Epithelial cell of esophagus (primary cell): ENCODE measurements around the gene P2RY12.

Source experiments
- DNase-seq: peaks from one replicate; pipeline ENCODE4 v3.0.0; 2010; ENCODE audit warnings: low read depth
- H3K4me3 ChIP-seq: 2 replicates; pipeline ENCODE4 v1.5.1; 2011; ENCODE audit warnings: mild to moderate bottlenecking, low read length, control low read depth
- TF ChIP-seq, protein P1 (sequence below): IDR thresholded peaks from 2 replicates; pipeline ENCODE4 v1.5.1; 2011; ENCODE audit warnings: low read depth, mild to moderate bottlenecking, low read length, control low read depth, inconsistent platforms; ENCODE audit not compliant: insufficient read depth; ENCODE audit errors: missing control alignments

Gene P2RY12

DNA sequence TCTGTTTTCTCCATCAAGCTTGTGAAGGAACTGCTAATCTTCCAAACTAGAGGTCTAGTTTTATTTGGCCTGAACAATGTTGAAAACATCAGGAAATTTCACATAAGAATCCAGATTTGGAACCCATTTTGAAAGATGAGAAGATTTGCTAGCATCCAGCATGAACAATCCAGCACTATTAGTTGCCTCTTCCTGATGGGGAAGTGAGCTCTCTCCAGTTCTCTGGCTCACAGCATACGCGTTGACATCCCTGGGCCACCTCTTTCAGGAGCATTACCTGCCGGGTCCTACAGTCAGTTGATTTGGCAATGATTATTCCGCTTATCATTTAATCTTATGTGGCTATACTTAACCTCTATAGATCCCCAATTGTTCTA, 78.8 kb downstream of the P2RY12 start:
- TF ChIP-seq, protein P1, sequence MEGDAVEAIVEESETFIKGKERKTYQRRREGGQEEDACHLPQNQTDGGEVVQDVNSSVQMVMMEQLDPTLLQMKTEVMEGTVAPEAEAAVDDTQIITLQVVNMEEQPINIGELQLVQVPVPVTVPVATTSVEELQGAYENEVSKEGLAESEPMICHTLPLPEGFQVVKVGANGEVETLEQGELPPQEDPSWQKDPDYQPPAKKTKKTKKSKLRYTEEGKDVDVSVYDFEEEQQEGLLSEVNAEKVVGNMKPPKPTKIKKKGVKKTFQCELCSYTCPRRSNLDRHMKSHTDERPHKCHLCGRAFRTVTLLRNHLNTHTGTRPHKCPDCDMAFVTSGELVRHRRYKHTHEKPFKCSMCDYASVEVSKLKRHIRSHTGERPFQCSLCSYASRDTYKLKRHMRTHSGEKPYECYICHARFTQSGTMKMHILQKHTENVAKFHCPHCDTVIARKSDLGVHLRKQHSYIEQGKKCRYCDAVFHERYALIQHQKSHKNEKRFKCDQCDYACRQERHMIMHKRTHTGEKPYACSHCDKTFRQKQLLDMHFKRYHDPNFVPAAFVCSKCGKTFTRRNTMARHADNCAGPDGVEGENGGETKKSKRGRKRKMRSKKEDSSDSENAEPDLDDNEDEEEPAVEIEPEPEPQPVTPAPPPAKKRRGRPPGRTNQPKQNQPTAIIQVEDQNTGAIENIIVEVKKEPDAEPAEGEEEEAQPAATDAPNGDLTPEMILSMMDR: no peak
- H3K4me3 ChIP-seq: no peak overlapping the region

DNA sequence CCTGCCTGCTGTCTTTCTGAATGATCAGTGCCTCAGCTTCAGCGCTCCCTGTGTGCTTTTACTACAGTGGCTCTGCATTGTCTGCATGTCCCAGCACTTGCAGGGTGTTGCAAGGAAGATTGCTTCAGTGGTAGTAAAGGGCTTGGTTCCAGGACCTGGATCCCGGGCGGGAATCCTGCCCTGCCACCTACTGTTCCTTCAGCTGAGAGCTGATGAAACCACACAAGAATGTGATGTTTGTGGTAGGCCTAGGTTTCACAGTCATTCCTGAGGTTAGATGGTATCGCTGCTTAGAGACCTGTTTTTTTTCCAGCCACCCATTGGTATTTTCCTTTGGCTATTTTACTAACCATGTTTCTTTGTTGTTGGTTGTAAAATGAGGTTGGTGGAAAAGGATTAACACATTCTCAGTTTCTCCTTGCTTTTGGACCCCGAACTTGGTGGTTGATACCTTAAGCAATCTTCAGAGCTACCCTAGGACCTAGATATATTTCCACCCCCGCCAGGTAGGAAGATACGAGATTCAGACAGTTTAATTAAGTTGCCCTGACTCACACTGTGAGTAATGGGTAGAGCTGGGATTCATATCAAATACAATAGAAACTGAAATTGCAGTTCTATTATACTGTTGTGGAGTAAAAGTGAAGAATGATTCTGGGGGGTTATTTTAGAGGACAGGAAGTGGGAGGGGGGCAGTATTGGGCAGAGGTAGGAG, 79.3 kb downstream of the P2RY12 start:
- no peak overlapping the region for H3K4me3 ChIP-seq
- DNase-seq: peak; percentile 99
- TF ChIP-seq, protein P1: peak; percentile 44

More for the DNA sequence above, 78.8 kb downstream of the P2RY12 start:
- DNase-seq: peak; percentile 54

DNA sequence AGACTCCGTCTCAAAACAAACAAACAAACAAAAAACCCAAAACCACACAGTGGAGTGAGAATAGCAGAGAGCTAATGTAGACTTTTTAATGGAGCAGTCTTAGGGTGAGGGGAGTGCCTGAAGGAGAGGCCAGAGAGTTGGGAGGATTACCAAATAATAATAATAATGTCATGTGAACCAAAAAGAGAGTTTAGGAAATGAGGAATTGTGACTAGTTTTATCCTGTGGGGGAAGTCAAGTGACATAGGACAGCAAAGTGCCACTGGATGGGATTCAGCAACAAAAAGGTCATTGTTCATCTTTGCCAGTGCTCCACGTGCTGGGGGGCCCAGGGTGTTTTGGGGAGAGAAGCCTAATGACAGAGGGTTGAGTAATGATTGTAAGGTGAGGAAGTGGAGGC, 80.8 kb downstream of the P2RY12 start:
- TF ChIP-seq, protein P1: no peak
- DNase-seq: no peak
- no peak overlapping the region for H3K4me3 ChIP-seq

DNA sequence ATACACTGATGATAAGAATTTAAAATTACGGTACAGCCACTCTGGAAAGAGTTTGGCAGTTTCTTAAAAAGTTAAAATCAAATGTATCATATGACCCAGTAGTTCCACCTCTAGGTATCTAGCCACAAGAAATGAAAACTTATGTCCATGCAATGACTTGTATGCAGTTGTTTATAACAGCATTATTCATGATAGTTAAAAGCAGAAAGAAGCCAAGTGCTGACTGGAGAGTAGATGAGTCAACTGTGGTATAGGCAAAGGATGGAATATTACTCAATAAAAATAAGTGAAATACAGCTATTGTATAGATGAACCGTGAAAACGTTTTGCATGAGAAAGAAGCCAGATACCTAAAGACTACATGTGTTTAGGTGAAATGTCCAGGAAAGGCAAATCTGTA, 82.8 kb downstream of the P2RY12 start:
- peak; percentile 83 for DNase-seq
- no peak overlapping the region for H3K4me3 ChIP-seq
- TF ChIP-seq, protein P1: no peak

DNA sequence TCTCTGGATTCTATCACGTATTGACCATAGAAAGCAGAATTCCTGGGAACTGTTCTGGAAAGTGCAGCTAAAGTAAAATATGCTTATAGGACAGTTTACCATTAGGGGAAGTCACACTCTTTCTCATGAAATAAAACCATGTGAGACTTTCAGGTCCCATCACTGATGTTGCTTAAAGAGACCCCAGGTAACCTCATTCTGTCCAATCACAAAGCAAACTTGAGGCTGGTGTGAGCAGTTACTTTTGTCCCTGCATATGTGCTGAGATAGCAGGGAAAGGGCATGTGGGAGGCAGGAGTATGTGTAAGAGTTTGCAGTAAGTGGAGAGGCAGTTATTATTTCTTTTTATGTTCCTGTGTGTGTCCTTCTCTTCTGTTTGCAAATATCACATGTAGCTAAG, 84.0 kb downstream of the P2RY12 start:
- H3K4me3 ChIP-seq: no peak overlapping the region
- no peak for DNase-seq
- TF ChIP-seq, protein P1: no peak

DNA sequence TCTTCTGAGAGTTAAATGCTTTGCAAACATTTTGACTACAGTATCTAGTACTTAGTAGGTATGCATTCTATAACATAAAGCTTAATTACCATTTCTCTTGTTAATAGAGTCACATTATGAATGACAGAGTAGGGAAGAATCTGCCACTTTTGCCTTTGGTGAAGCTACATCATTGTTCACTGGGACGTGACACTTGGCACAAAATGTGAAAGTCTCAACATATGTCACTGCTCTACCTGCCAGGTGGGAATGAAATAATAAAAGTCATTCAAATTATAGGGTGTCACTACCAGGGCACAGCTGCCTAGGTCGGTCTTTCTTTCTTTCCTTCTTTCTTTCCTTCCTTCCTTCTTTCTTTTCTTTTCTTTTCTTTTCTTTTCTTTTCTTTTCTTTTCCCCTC, 85.5 kb downstream of the P2RY12 start:
- no peak for DNase-seq
- TF ChIP-seq, protein P1: no peak
- H3K4me3 ChIP-seq: no peak overlapping the region

DNA sequence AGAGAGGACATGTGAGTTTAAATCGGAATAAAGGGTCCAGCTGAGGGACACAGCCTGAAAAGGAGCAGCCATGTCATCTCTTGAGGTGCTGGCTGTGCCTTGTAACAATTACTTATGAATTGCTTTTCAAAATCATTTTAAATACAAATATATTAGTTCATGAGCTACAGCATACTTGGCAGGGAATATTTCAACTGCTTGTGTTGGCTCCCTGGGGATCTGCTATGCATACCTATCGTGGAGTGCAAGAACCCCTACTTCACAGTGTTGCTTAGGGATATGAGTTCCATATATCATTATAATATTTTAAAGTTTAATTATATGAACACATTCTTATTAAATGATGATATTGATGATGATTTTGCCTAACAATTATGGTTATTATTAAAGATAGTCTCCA, 87.1 kb downstream of the P2RY12 start:
- TF ChIP-seq, protein P1: no peak
- H3K4me3 ChIP-seq: no peak overlapping the region
- DNase-seq: no peak
